Duodenal mucosa (tissue), 2 donors: ENCODE data around the gene PROSER1.

Source experiments
- H3K27ac ChIP-seq: one replicate; pipeline ENCODE4 v1.7.0; 2013; ENCODE audit warnings: low read depth, low read length
- H3K27me3 ChIP-seq, 2 donors: one replicate each; pipeline ENCODE4 v1.7.0; 2013; ENCODE audit warnings: low read length in 2 of 2, control low read depth in 1 of 2; ENCODE audit not compliant: insufficient read depth in 2 of 2, control insufficient read depth in 1 of 2
- H3K36me3 ChIP-seq, 2 donors: one replicate each; pipeline ENCODE4 v1.7.0; 2013; ENCODE audit warnings: low read length in 2 of 2, control low read depth in 1 of 2; ENCODE audit not compliant: insufficient read depth in 2 of 2, control insufficient read depth in 1 of 2
- H3K4me1 ChIP-seq, 2 donors: one replicate each; pipeline ENCODE4 v1.7.0; 2013; ENCODE audit warnings: low read length in 2 of 2, control low read depth in 1 of 2; ENCODE audit not compliant: insufficient read depth in 2 of 2, control insufficient read depth in 1 of 2
- H3K4me3 ChIP-seq, 2 donors: one replicate each; pipeline ENCODE4 v1.7.0; 2013; ENCODE audit warnings: low read length in 2 of 2, low read depth in 1 of 2
- H3K9ac ChIP-seq, 2 donors: one replicate each; pipeline ENCODE4 v1.7.0; 2013; ENCODE audit warnings: low read length in 2 of 2, low read depth in 1 of 2
- H3K9me3 ChIP-seq, 2 donors: one replicate each; pipeline ENCODE4 v1.7.0; 2013; ENCODE audit warnings: low read length in 2 of 2, control low read depth in 1 of 2; ENCODE audit not compliant: control insufficient read depth in 1 of 2

PROSER1 gene

GRCh38 chr13:39035204-39035603, 2.7 kb downstream of the PROSER1 start:
- peak overlapping the region; percentile 100 for H3K4me3 ChIP-seq
- H3K27me3 ChIP-seq = no peaks in the 10 kb centered on the region
- peaks cover 14 to 20% of the 10 kb centered on the region in 2 donors for H3K4me1 ChIP-seq
- no peaks in the 10 kb centered on the region for H3K9me3 ChIP-seq
- H3K36me3 ChIP-seq = peaks cover 0 to 4% of the 10 kb centered on the region in 2 donors
- peak overlapping the region; percentile 16 for H3K9ac ChIP-seq
- H3K27ac ChIP-seq = no peak overlapping the region

- Histone ChIP-seq H3K9me3 (no peaks in the 10 kb centered on the region), H3K9ac (no peak overlapping the region), H3K4me3 (no peak overlapping the region), H3K4me1 (peaks cover 13 to 20% of the 10 kb centered on the region in 2 donors), H3K27ac (no peak overlapping the region), H3K36me3 (peaks cover 0 to 4% of the 10 kb centered on the region in 2 donors), H3K27me3 (no peaks in the 10 kb centered on the region)
Measured at GRCh38 chr13:39034085-39034484, 3.8 kb downstream of the PROSER1 start.

- Histone ChIP-seq H3K27me3 (no peaks in the 10 kb centered on the region), H3K4me1 (peaks cover 13 to 20% of the 10 kb centered on the region in 2 donors), H3K4me3 (no peak overlapping the region), H3K36me3 (peaks cover 5 to 18% of the 10 kb centered on the region in 2 donors), H3K27ac (no peak overlapping the region), H3K9me3 (no peaks in the 10 kb centered on the region), H3K9ac (no peak overlapping the region)
Measured at GRCh38 chr13:39032150-39032549, 5.7 kb downstream of the PROSER1 start.

- Histone ChIP-seq H3K4me1 (no peaks in the 10 kb centered on the region), H3K9ac (no peak overlapping the region), H3K27ac (no peak overlapping the region), H3K9me3 (no peaks in the 10 kb centered on the region), H3K36me3 (peaks cover 23 to 68% of the 10 kb centered on the region in 2 donors), H3K27me3 (no peaks in the 10 kb centered on the region), H3K4me3 (no peak overlapping the region)
Measured at GRCh38 chr13:39025433-39025839, 12.5 kb downstream of the PROSER1 start.

- Histone ChIP-seq H3K4me1 (no peaks in the 10 kb centered on the region), H3K36me3 (peaks cover 23 to 68% of the 10 kb centered on the region in 2 donors), H3K27me3 (no peaks in the 10 kb centered on the region), H3K9me3 (no peaks in the 10 kb centered on the region), H3K9ac (no peak overlapping the region), H3K27ac (no peak overlapping the region), H3K4me3 (no peak overlapping the region)
Measured at GRCh38 chr13:39023761-39024160, 14.1 kb downstream of the PROSER1 start.

- Histone ChIP-seq H3K27me3 (no peaks in the 10 kb centered on the region), H3K36me3 (peaks cover 23 to 65% of the 10 kb centered on the region in 2 donors), H3K4me3 (no peak overlapping the region), H3K27ac (no peak overlapping the region), H3K9ac (no peak overlapping the region), H3K4me1 (no peaks in the 10 kb centered on the region), H3K9me3 (no peaks in the 10 kb centered on the region)
Measured at GRCh38 chr13:39023316-39023715, 14.6 kb downstream of the PROSER1 start.

- no peak overlapping the region for H3K9ac ChIP-seq
- H3K9me3 ChIP-seq = no peaks in the 10 kb centered on the region
- H3K27ac ChIP-seq = no peak overlapping the region
- peaks cover 24 to 60% of the 10 kb centered on the region in 2 donors for H3K36me3 ChIP-seq
- no peaks in the 10 kb centered on the region for H3K4me1 ChIP-seq
- H3K4me3 ChIP-seq = no peak overlapping the region
- H3K27me3 ChIP-seq = no peaks in the 10 kb centered on the region
Measured at GRCh38 chr13:39020853-39021462, 16.9 kb downstream of the PROSER1 start.

GRCh38 chr13:39016787-39017186, 21.1 kb downstream of the PROSER1 start:
- H3K4me3 ChIP-seq = no peak overlapping the region
- no peaks in the 10 kb centered on the region for H3K27me3 ChIP-seq
- peaks cover 38 to 61% of the 10 kb centered on the region in 2 donors for H3K36me3 ChIP-seq

GRCh38 chr13:39016087-39016486, 21.8 kb downstream of the PROSER1 start:
- Histone ChIP-seq H3K27me3 (no peaks in the 10 kb centered on the region), H3K27ac (no peak overlapping the region), H3K4me3 (no peak overlapping the region), H3K9ac (no peak overlapping the region), H3K36me3 (peaks cover 43 to 66% of the 10 kb centered on the region in 2 donors), H3K9me3 (no peaks in the 10 kb centered on the region), H3K4me1 (no peaks in the 10 kb centered on the region)

More at GRCh38 chr13:39016787-39017186, 21.1 kb downstream of the PROSER1 start:
- no peak overlapping the region for H3K9ac ChIP-seq
- H3K9me3 ChIP-seq = no peaks in the 10 kb centered on the region
- H3K4me1 ChIP-seq = no peaks in the 10 kb centered on the region
- H3K27ac ChIP-seq = no peak overlapping the region

GRCh38 chr13:39013462-39013861, 24.4 kb downstream of the PROSER1 start:
- no peaks in the 10 kb centered on the region for H3K27me3 ChIP-seq
- no peaks in the 10 kb centered on the region for H3K9me3 ChIP-seq
- no peak overlapping the region for H3K27ac ChIP-seq
- no peaks in the 10 kb centered on the region for H3K4me1 ChIP-seq
- no peak overlapping the region for H3K4me3 ChIP-seq
- H3K36me3 ChIP-seq = peaks cover 47 to 80% of the 10 kb centered on the region in 2 donors
- H3K9ac ChIP-seq = no peak overlapping the region
